GM23248 (cell line): Measurements from ENCODE around the gene MFSD8. TPM values are rescaled to one million over a fixed set of nuclear protein-coding genes. Genes with fewer than 3 reads are reported as not detected.
A peak's percentile ranks its signal among the peaks of the same experiment; 100 is the strongest.
"Not testable (repeated sequence)": the region's sequence is repeated elsewhere in the genome, so short reads cannot be mapped to it uniquely, and the experiment has no call there.

Experiments
- DNase-seq: peaks from one replicate; pipeline ENCODE4 v3.0.0-alpha.2; 2015
- H2AFZ ChIP-seq: fragments of 200-600 bp; sonication (generic); 2 replicates; pipeline ENCODE4 v1.6.1; 2016; ENCODE audit warnings: antibody characterized with exemption
- H3F3A ChIP-seq: fragments of 200-600 bp; sonication (generic); 2 replicates; pipeline ENCODE4 v1.6.1; 2016; ENCODE audit warnings: mild to moderate bottlenecking, antibody characterized with exemption, mixed run types; ENCODE audit not compliant: insufficient read depth
- H3K27ac ChIP-seq: fragments of 200-600 bp; sonication (generic); 2 replicates; pipeline ENCODE4 v1.5.1; 2016; ENCODE audit warnings: mild to moderate bottlenecking
- H3K27me3 ChIP-seq: fragments of 200-600 bp; sonication (generic); replicated peaks from 2 replicates; pipeline ENCODE4 v1.6.1; 2016; ENCODE audit warnings: mild to moderate bottlenecking; ENCODE audit not compliant: insufficient read depth
- H3K36me3 ChIP-seq: fragments of 200-600 bp; sonication (generic); 2 replicates; pipeline ENCODE4 v1.6.1; 2016; ENCODE audit warnings: low read depth, mild to moderate bottlenecking
- H3K4me1 ChIP-seq: fragments of 200-600 bp; sonication (generic); 2 replicates; pipeline ENCODE4 v1.6.1; 2016; ENCODE audit warnings: mild to moderate bottlenecking; ENCODE audit not compliant: insufficient read depth
- H3K4me2 ChIP-seq: fragments of 200-600 bp; sonication (generic); one replicate; pipeline ENCODE4 v1.6.1; 2016; ENCODE audit warnings: mild to moderate bottlenecking; ENCODE audit not compliant: unreplicated experiment
- H3K4me3 ChIP-seq: fragments of 200-600 bp; sonication (generic); 2 replicates; pipeline ENCODE4 v1.5.1; 2016; ENCODE audit warnings: mild to moderate bottlenecking
- H3K79me2 ChIP-seq: fragments of 200-600 bp; sonication (generic); 2 replicates; pipeline ENCODE4 v1.6.1; 2016; ENCODE audit warnings: mild to moderate bottlenecking; ENCODE audit not compliant: insufficient read depth
- H3K9ac ChIP-seq: fragments of 200-600 bp; sonication (generic); 2 replicates; pipeline ENCODE4 v1.6.1; 2016; ENCODE audit warnings: mild to moderate bottlenecking
- H3K9me2 ChIP-seq: fragments of 200-600 bp; sonication (generic); 2 replicates; pipeline ENCODE4 v1.6.1; 2016; ENCODE audit warnings: mixed run types, mild to moderate bottlenecking, moderate library complexity; ENCODE audit not compliant: insufficient read depth
- H3K9me3 ChIP-seq: fragments of 200-600 bp; sonication (generic); one replicate; pipeline ENCODE4 v1.6.1; 2017; ENCODE audit warnings: low read depth
- H4K20me1 ChIP-seq: fragments of 200-600 bp; sonication (generic); 2 replicates; pipeline ENCODE4 v1.6.0; 2016; ENCODE audit not compliant: insufficient read depth
- EZH2 ChIP-seq: fragments of 200-600 bp; sonication (generic); IDR thresholded peaks from 2 replicates; pipeline ENCODE4 v1.6.1; 2018; ENCODE audit warnings: antibody characterized with exemption, mild to moderate bottlenecking; ENCODE audit not compliant: insufficient read depth, poor library complexity, severe bottlenecking
- EZH2phosphoT487 ChIP-seq: fragments of 200-600 bp; sonication (generic); IDR thresholded peaks from 2 replicates; pipeline ENCODE4 v1.6.1; 2018; ENCODE audit warnings: antibody characterized with exemption, moderate library complexity, mild to moderate bottlenecking, low read depth; ENCODE audit not compliant: insufficient read depth
- WGBS, 2 experiments: methylation state at CpG; one replicate each; pipeline ENCODE4 v1.1.6; 2015 to 2017; ENCODE audit warnings: low lambda C conversion rate in 2 of 2, low coverage in 1 of 2; ENCODE audit errors: missing lambda C conversion rate in 2 of 2; 5-methylcytosine and 5-hydroxymethylcytosine counted together
- in situ Hi-C: fragments of 300-500 bp; cut with MboI; formaldehyde crosslinking; loops from 2 replicates; pipeline ENCODE4 v1.15.0; 2020
- polyA plus RNA-seq: library from polyadenylated mRNA; unstranded; fragments of >200 nt; fragmentation: Nextera tagmentation; extraction: Ambion mirVana; gene quantifications from 2 replicates; pipeline ENCODE4 v1.2.1, GENCODE V29; 2016
- total RNA-seq: library from RNA; depleted of rRNA; stranded (reverse); fragments of >200 nt; shearing (Covaris generic); gene quantifications from 2 replicates; pipeline ENCODE4 v1.2.3, GENCODE V29; 2014

MFSD8 gene
- total and polyA plus RNA-seq, 2 experiments from 2014 or later, result 13.7 to 21.8 TPM

DNA sequence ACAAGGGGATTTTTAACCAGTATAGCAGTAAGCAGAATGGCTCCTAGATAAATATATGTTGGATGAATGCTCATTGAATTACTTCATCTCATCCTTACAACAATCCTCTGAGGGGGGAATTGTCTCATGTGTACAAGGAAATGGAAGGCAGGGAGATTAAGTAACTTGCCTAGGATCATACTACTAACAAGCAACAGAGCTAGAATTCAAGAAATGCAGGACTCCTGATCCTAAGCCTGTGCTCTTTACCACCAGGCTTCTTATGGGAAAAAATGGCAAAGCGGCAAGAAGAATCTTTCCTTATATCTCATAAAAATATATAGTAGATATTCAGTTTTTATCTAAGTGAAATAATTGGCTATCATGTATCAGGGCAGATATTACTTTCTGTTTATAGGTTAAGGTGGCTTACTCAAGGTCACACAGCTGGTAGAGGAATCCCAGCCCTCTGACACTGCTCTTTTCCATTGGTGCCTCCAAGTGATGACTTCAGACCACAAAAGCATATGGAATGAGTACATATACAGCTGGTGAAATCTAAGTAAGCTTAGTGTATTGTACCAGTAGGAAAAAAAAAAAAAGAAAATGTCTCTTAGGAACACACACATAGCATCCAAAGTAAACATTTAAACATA, 2.3 kb upstream of the MFSD8 start:
- Histone ChIP-seq H3F3A (no peaks in the 10 kb centered on the region), H3K9ac (no peak overlapping the region), H3K9me3 (no peaks in the 10 kb centered on the region), H3K4me2 (no peak overlapping the region), H4K20me1 (0 out of 2 replicates have a peak, but pooled peaks cover 5% of the 10 kb centered on the region), H3K79me2 (peaks cover 82% of the 10 kb centered on the region), H3K9me2 (no peaks in the 10 kb centered on the region), H2AFZ (no peak overlapping the region), H3K27me3 (no peaks in the 10 kb centered on the region), H3K27ac (no peak overlapping the region), H3K36me3 (no peaks in the 10 kb centered on the region), H3K4me3 (no peak overlapping the region), H3K4me1 (no peaks in the 10 kb centered on the region)
- in situ Hi-C loops, result no loop called here
- 100% methylated on average over 1 of the region's 1 CpG for WGBS, 2 experiments
- TF ChIP-seq EZH2phosphoT487 (no peak), EZH2 (no peak)
- DNase-seq, result no peak

- H3K4me3 ChIP-seq, result peak overlapping the region; percentile 77
- TF ChIP-seq EZH2phosphoT487 (no peak), EZH2 (no peak)
- peak overlapping the region; percentile 82 for H3K4me2 ChIP-seq
- DNase-seq, result peak; percentile 33
- H4K20me1 ChIP-seq, result no peaks in the 10 kb centered on the region
- peak overlapping the region; percentile 90 for H3K9ac ChIP-seq
- H3K27me3 ChIP-seq, result no peaks in the 10 kb centered on the region
- peak overlapping the region; percentile 37 for H3K27ac ChIP-seq
- H3K4me1 ChIP-seq, result no peaks in the 10 kb centered on the region
- no peaks in the 10 kb centered on the region for H3K9me2 ChIP-seq
- H3F3A ChIP-seq, result no peaks in the 10 kb centered on the region
- 0 to 1% methylated on average over 12 to 14 of the region's 15 CpGs for WGBS, 2 experiments
- in situ Hi-C loops, result no loop called here
- H3K9me3 ChIP-seq, result no peaks in the 10 kb centered on the region
- no peaks in the 10 kb centered on the region for H3K36me3 ChIP-seq
- peaks cover 82% of the 10 kb centered on the region for H3K79me2 ChIP-seq
- H2AFZ ChIP-seq, result peak overlapping the region; percentile 99
These were observed 816 bp upstream of the MFSD8 start for GRCh38 chr4:127965803-127966175.

DNA sequence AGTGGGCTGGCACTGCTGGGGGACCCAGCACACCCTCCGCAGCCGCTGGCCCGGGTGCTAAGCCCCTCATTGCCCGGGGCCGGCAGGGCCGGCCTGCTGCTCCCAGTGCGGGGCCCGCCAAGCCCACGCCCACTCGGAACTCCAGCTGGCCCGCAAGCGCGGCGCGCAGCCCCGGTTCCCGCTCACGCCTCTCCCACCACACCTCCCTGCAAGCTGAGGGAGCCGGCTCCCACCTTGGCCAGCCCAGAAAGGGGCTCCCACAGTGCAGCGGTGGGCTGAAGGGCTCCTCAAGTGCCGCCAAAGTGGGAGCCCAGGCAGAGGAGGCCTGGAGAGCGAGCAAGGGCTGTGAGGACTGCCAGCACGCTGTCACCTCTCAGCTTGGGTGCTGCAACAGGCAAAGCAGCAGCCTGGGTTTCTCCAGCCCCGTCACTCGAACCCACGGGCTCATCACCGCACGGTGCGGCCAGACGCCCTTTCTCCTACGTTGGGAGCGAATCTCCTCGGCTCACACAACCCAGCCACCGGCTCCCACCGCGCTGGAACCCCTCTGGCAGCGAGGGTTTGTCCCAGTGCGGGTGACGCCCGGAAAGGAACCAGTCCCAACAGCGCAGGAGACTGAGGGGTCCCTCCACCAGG, 429 bp downstream of the MFSD8 start:
- peak; percentile 57 for DNase-seq
- in situ Hi-C loops, result not testable (repeated sequence)

GRCh38 chr4:127963633-127964398, 1.2 kb downstream of the MFSD8 start:
- peak overlapping the region; percentile 77 for H3K4me3 ChIP-seq
- H3K27me3 ChIP-seq, H3K9me2 ChIP-seq, in situ Hi-C loops, H3K9me3 ChIP-seq, H3K4me1 ChIP-seq, H3F3A ChIP-seq, H3K27ac ChIP-seq, DNase-seq, H3K36me3 ChIP-seq, H4K20me1 ChIP-seq: not testable (repeated sequence)
- peak overlapping the region; percentile 99 for H2AFZ ChIP-seq
- peak overlapping the region; percentile 90 for H3K9ac ChIP-seq
- H3K79me2 ChIP-seq, result peaks cover 78% of the 10 kb centered on the region
- H3K4me2 ChIP-seq, result peak overlapping the region; percentile 75
- WGBS, 2 experiments, result 54 to 76% methylated on average over 20 to 33 of the region's 35 CpGs

More for the DNA sequence above, 429 bp downstream of the MFSD8 start:
- Histone ChIP-seq H3K9ac (peak overlapping the region; percentile 90), H3K27ac (peak overlapping the region; percentile 62), H2AFZ (peak overlapping the region; percentile 99), H3K4me3 (peak overlapping the region; percentile 77), H3K4me2 (peak overlapping the region; percentile 75), H3K79me2 (peaks cover 78% of the 10 kb centered on the region)
- H3K9me2 ChIP-seq, H3K27me3 ChIP-seq, H3F3A ChIP-seq, H3K9me3 ChIP-seq, H3K36me3 ChIP-seq, H4K20me1 ChIP-seq, H3K4me1 ChIP-seq: not testable (repeated sequence)
- WGBS, 2 experiments, result 0 to 2% methylated on average over 24 of the region's 41 CpGs
